Mesenchymal stem cell (in vitro differentiated cells and primary cell): ENCODE data around the gene SLC25A51.

Experiments
- DNase-seq: peaks from one replicate; pipeline ENCODE4 v3.0.0-alpha.2; 2013
- H2AFZ ChIP-seq: one replicate; pipeline ENCODE4 v1.6.1; 2013; ENCODE audit warnings: low read depth, mild to moderate bottlenecking, control low read depth, inconsistent platforms, low read length, moderate library complexity
- H2AK5ac ChIP-seq: 2 replicates; pipeline ENCODE4 v1.6.1; 2013; ENCODE audit warnings: low read length, moderate library complexity, mild to moderate bottlenecking, inconsistent platforms; ENCODE audit not compliant: severe bottlenecking
- H2BK120ac ChIP-seq: one replicate; pipeline ENCODE4 v1.6.1; 2013; ENCODE audit warnings: low read depth, mild to moderate bottlenecking, inconsistent platforms, low read length, moderate library complexity
- H2BK12ac ChIP-seq, 2 experiments: one replicate each; pipeline ENCODE4 v1.6.1; 2013; ENCODE audit warnings: inconsistent platforms in 2 of 2, low read length in 2 of 2, mild to moderate bottlenecking in 2 of 2, moderate library complexity in 2 of 2, control low read depth in 1 of 2
- H2BK15ac ChIP-seq: one replicate; pipeline ENCODE4 v1.6.1; 2013; ENCODE audit warnings: mild to moderate bottlenecking, low read depth, inconsistent platforms; ENCODE audit not compliant: poor library complexity, severe bottlenecking
- H2BK5ac ChIP-seq: 2 replicates; pipeline ENCODE4 v1.6.1; 2013; ENCODE audit warnings: low read depth, mild to moderate bottlenecking, low read length, control low read depth, inconsistent platforms; ENCODE audit not compliant: poor library complexity, severe bottlenecking
- H3K14ac ChIP-seq, 2 experiments: one replicate each; pipeline ENCODE4 v1.6.1; 2013; ENCODE audit warnings: inconsistent platforms in 2 of 2, low read length in 2 of 2, control low read depth in 1 of 2, mild to moderate bottlenecking in 1 of 2, moderate library complexity in 1 of 2
- H3K18ac ChIP-seq, 2 experiments: one replicate each; pipeline ENCODE4 v1.6.1; 2013; ENCODE audit warnings: inconsistent platforms in 2 of 2, low read length in 2 of 2, control low read depth in 1 of 2, low read depth in 1 of 2, mild to moderate bottlenecking in 1 of 2
- H3K23ac ChIP-seq, 2 experiments: one replicate each; pipeline ENCODE4 v1.6.1; 2013; ENCODE audit warnings: inconsistent platforms in 2 of 2, low read length in 2 of 2, mild to moderate bottlenecking in 2 of 2, moderate library complexity in 2 of 2, control low read depth in 1 of 2
- H3K27ac ChIP-seq: 2 replicates; pipeline ENCODE4 v1.5.1; 2013; ENCODE audit warnings: mild to moderate bottlenecking, moderate library complexity, low read length, control low read depth, inconsistent platforms; ENCODE audit not compliant: poor library complexity, severe bottlenecking
- H3K27me3 ChIP-seq, 2 experiments: 2 replicates each; pipeline versions ENCODE4 v1.6.1 to v1.7.0; 2013; ENCODE audit warnings: low read length in 2 of 2, mild to moderate bottlenecking in 2 of 2, moderate library complexity in 2 of 2, control low read depth in 1 of 2, inconsistent platforms in 1 of 2; ENCODE audit not compliant: control insufficient read depth in 1 of 2, insufficient read depth in 1 of 2
- H3K36me3 ChIP-seq, 2 experiments: 2 replicates each; pipeline versions ENCODE4 v1.6.1 to v1.7.0; 2013; ENCODE audit warnings: low read length in 2 of 2, control low read depth in 1 of 2, inconsistent platforms in 1 of 2, low read depth in 1 of 2, mild to moderate bottlenecking in 1 of 2; ENCODE audit not compliant: insufficient read depth in 2 of 2, control insufficient read depth in 1 of 2
- H3K4ac ChIP-seq, 2 experiments: one replicate each; pipeline ENCODE4 v1.6.1; 2013; ENCODE audit warnings: inconsistent platforms in 2 of 2, low read length in 2 of 2, mild to moderate bottlenecking in 2 of 2, moderate library complexity in 2 of 2, control low read depth in 1 of 2, low read depth in 1 of 2
- H3K4me1 ChIP-seq: 2 replicates; pipeline ENCODE4 v1.6.1; 2013; ENCODE audit warnings: low read depth, low read length, control low read depth; ENCODE audit not compliant: control insufficient read depth, insufficient read depth
- H3K4me2 ChIP-seq: 2 replicates; pipeline ENCODE4 v1.6.1; 2013; ENCODE audit warnings: low read length, mild to moderate bottlenecking, inconsistent platforms; ENCODE audit not compliant: poor library complexity, severe bottlenecking
- H3K4me3 ChIP-seq, 2 experiments: 2 replicates each; pipeline versions ENCODE4 v1.5.1 to v1.7.0; 2013; ENCODE audit warnings: low read length in 2 of 2, mild to moderate bottlenecking in 2 of 2, control low read depth in 1 of 2, low read depth in 1 of 2; ENCODE audit not compliant: insufficient read depth in 1 of 2
- H3K79me1 ChIP-seq: replicated peaks from 2 replicates; pipeline ENCODE4 v1.6.1; 2013; ENCODE audit warnings: mild to moderate bottlenecking, control low read depth, low read length, inconsistent platforms; ENCODE audit not compliant: poor library complexity, severe bottlenecking
- H3K9ac ChIP-seq: 2 replicates; pipeline ENCODE4 v1.7.0; 2013; ENCODE audit warnings: mild to moderate bottlenecking, low read length, moderate library complexity
- H3K9me3 ChIP-seq: 2 replicates; pipeline ENCODE4 v1.7.0; 2013; ENCODE audit warnings: mild to moderate bottlenecking, low read length; ENCODE audit not compliant: control insufficient read depth
- H4K8ac ChIP-seq: one replicate; pipeline ENCODE4 v1.6.1; 2013; ENCODE audit warnings: inconsistent platforms, mild to moderate bottlenecking, low read length, moderate library complexity
- H4K91ac ChIP-seq: one replicate; pipeline ENCODE4 v1.6.1; 2013; ENCODE audit warnings: mild to moderate bottlenecking, low read length, inconsistent platforms
- WGBS: methylation state at CpG from one replicate; pipeline ENCODE4 v1.1.7; 2013; ENCODE audit warnings: mixed read lengths; 5-methylcytosine and 5-hydroxymethylcytosine counted together

SLC25A51 gene

DNA sequence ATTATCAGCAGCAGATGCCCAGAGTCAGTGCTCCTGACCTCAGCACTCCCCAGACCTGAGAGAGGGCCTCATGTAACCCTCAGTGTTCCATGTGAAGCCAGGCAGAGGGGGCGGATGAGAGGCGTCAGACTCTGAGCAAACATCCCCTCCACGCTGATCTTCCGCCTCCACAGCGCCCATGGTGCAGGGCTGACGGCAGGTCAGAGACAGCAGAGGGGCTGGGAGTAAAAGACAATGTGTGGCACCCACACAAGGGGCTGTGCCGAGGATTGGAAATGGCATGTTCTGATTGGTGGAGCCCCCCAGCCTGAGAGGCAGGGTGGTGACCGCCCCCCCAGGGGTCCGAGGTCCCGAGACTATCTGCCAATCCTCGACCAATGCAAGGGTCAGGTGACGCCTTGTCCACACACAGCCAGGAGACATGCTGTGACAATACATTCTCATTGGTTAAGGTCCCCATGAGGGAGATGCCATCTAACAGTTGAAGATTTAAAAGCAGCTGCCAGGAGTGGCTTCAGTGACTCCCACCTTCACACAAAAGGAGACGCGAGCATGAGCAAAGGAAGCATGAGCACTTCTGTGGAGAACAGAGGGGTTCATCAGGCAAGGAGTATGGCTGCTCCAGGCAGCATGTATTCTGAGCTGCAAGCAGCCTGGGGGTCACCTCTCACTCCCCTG lies 19.3 kb upstream of the SLC25A51 start:
- Histone ChIP-seq H3K27ac (peak overlapping the region; percentile 6), H4K91ac (no peak overlapping the region), H3K4me2 (no peak overlapping the region), H2BK12ac (no peak overlapping the region), H3K14ac (no peak overlapping the region), H2BK5ac (no peak overlapping the region), H3K4me3 (peak overlapping the region in 1 of 2 experiments; percentile 6), H2BK120ac (no peak overlapping the region), H3K36me3 (peaks cover 20 to 79% of the 10 kb centered on the region in 2 experiments), H2AFZ (no peak overlapping the region), H2AK5ac (no peak overlapping the region), H2BK15ac (no peak overlapping the region), H3K9ac (no peak overlapping the region), H3K4me1 (peaks cover 47% of the 10 kb centered on the region), H3K27me3 (no peaks in the 10 kb centered on the region), H3K79me1 (peaks cover 43% of the 10 kb centered on the region), H3K9me3 (no peaks in the 10 kb centered on the region), H3K4ac (no peak overlapping the region), H3K23ac (no peak overlapping the region), H3K18ac (no peak overlapping the region), H4K8ac (no peak overlapping the region)
- 90% methylated on average over 14 of the region's 14 CpGs for WGBS
- no peak for DNase-seq

DNA sequence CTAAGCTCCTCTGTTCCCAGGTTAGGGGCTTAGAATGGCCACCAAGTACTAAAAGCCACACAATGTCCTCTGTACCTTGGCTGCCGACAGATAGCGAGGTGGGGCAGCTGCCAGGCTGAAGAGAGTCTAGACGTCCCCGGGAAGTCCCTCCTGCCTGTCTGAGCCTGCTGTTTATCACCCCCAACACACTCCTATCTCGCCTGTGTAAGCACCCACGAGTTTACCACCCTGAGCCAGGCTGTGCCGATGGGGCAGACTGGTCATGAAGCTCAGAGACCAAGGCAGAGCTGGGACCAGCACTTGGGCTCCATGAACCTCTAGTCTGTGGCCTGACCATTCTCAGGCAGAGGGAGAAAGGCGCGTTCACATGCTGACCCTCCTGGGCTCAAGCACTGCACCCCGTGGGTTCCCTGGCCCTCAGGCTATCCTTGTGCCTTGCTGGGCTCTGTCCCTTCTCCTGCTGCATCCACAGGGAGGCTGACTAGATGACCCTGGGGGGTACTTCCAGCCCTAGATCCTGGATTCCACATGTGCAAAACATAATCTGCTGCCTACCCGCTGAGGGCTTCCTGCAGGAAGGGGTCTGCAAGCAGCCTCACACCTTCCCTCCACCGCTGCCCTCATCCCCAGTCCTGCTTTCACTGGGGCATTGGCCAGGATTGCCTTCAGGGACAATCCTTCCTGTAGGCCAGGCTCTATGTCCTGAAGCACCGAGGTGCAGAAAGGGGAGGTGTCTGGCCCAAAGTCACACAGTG lies 18.6 kb upstream of the SLC25A51 start:
- Histone ChIP-seq H3K18ac (no peak overlapping the region), H4K91ac (peak overlapping the region; percentile 4), H2BK12ac (no peak overlapping the region), H3K79me1 (peaks cover 45% of the 10 kb centered on the region), H2BK120ac (no peak overlapping the region), H3K4ac (no peak overlapping the region), H3K36me3 (peaks cover 23 to 80% of the 10 kb centered on the region in 2 experiments), H2BK15ac (no peak overlapping the region), H2AFZ (no peak overlapping the region), H2BK5ac (no peak overlapping the region), H3K4me3 (no peak overlapping the region), H3K23ac (no peak overlapping the region), H3K27me3 (no peaks in the 10 kb centered on the region), H3K27ac (peak overlapping the region; percentile 6), H3K9ac (no peak overlapping the region), H3K9me3 (no peaks in the 10 kb centered on the region), H2AK5ac (no peak overlapping the region), H3K4me2 (no peak overlapping the region), H4K8ac (peak overlapping the region; percentile 45), H3K14ac (no peak overlapping the region), H3K4me1 (peaks cover 44% of the 10 kb centered on the region)
- no peak for DNase-seq
- WGBS, result 76% methylated on average over 13 of the region's 13 CpGs

DNA sequence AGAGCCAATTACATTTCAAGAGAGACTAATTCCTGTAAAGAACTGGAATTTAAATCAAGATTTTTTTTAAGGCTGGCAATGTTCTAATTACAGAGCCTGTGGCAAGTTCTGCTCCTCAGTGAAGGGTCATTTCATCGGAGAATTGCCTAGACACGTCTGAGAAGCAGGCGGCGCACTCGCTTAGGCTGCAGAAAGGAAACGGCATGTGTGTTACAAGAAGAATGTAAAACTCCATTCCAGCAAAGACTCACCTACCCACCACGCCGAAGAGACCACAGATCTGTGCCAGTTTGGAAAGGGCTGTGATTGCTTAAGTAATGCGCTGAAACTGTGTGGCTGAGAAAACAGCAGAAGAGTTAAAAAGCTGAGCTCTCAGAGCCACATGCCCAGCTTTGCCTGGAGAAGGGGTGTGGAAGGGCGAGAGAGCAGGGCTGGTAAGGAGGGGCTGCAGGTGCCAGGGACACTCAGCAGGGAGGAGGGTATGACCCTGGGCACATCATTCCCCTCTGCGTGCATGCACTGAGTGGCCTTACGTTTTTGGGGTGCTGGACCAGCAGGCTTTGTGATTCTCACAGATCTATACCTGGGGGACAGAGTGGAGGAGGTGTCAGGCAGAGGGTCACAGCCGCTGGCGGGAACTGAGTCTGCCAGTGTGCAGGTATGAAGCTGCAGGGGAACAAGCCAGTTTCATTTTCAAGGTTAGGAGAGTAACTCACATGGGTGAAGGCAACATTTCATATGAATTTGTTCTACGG lies 17.8 kb upstream of the SLC25A51 start:
- Histone ChIP-seq H3K4me2 (no peak overlapping the region), H3K27me3 (no peaks in the 10 kb centered on the region), H3K9me3 (no peaks in the 10 kb centered on the region), H3K18ac (no peak overlapping the region), H2BK15ac (no peak overlapping the region), H3K14ac (no peak overlapping the region), H3K4me3 (no peak overlapping the region), H4K91ac (no peak overlapping the region), H3K23ac (no peak overlapping the region), H3K4me1 (peaks cover 40% of the 10 kb centered on the region), H4K8ac (peak overlapping the region; percentile 15), H3K27ac (no peak overlapping the region), H2BK12ac (no peak overlapping the region), H3K4ac (no peak overlapping the region), H3K79me1 (peaks cover 47% of the 10 kb centered on the region), H2BK5ac (no peak overlapping the region), H3K9ac (no peak overlapping the region), H3K36me3 (peaks cover 27 to 81% of the 10 kb centered on the region in 2 experiments), H2AK5ac (no peak overlapping the region), H2AFZ (no peak overlapping the region), H2BK120ac (no peak overlapping the region)
- WGBS, result 93% methylated on average over 15 of the region's 15 CpGs
- DNase-seq, result no peak

DNA sequence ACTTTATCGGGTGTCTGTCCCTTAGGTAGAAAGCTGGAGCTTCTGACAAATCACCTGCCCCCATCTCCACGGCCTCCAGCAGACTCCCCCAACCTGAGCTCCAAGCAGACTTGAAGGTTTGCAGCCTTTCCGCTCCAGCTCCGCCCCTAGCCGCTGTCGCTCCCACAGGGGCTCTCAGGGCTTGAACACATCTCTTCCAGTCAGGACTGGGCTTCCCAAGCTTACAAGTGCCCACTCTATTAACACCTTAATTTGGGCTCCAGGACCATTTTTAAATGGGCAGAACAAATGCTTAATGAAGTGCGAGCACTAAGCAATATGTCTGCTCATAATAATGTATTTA lies 17.2 kb upstream of the SLC25A51 start:
- Histone ChIP-seq H3K36me3 (peaks cover 28 to 83% of the 10 kb centered on the region in 2 experiments), H2AK5ac (no peak overlapping the region), H2BK120ac (no peak overlapping the region), H3K27me3 (no peaks in the 10 kb centered on the region), H3K4me2 (no peak overlapping the region), H2BK15ac (no peak overlapping the region), H2BK5ac (no peak overlapping the region), H3K18ac (no peak overlapping the region), H2AFZ (no peak overlapping the region), H4K91ac (no peak overlapping the region), H2BK12ac (no peak overlapping the region), H3K79me1 (peaks cover 52% of the 10 kb centered on the region), H3K14ac (no peak overlapping the region), H3K23ac (no peak overlapping the region), H3K4me3 (no peak overlapping the region), H3K4me1 (peaks cover 34% of the 10 kb centered on the region), H3K9me3 (no peaks in the 10 kb centered on the region), H3K9ac (no peak overlapping the region), H3K4ac (no peak overlapping the region), H4K8ac (no peak overlapping the region), H3K27ac (no peak overlapping the region)
- no peak for DNase-seq
- 87% methylated on average over 6 of the region's 7 CpGs for WGBS
